ENCODE data around the gene SERPINH1. TPM values are rescaled to one million over a fixed set of nuclear protein-coding genes. Genes with fewer than 3 reads are reported as not detected.

The SERPINH1 gene
- total and polyA plus RNA-seq, 2 of the 13 experiments (the other 11 are each of a cell fraction or from before 2014, with no cell fraction given): 83.6 to 83.8 TPM

GRCh38 chr11:75597636-75598035 is 35.6 kb downstream of the SERPINH1 start (continued):
- TF ChIP-seq, protein P1, sequence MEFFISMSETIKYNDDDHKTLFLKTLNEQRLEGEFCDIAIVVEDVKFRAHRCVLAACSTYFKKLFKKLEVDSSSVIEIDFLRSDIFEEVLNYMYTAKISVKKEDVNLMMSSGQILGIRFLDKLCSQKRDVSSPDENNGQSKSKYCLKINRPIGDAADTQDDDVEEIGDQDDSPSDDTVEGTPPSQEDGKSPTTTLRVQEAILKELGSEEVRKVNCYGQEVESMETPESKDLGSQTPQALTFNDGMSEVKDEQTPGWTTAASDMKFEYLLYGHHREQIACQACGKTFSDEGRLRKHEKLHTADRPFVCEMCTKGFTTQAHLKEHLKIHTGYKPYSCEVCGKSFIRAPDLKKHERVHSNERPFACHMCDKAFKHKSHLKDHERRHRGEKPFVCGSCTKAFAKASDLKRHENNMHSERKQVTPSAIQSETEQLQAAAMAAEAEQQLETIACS (CRISPR knock-in tag; IDR thresholded peaks at IDR 0.05): no peak
- TF ChIP-seq ZNF572 (CRISPR knock-in tag; IDR thresholded peaks at IDR 0.05) (no peak), PATZ1 (CRISPR knock-in tag; IDR thresholded peaks at IDR 0.05) (peak; percentile 23; the same call in 1 of the 2 replicates), ZGPAT (CRISPR knock-in tag; IDR thresholded peaks at IDR 0.05) (no peak), ZNF441 (CRISPR knock-in tag; IDR thresholded peaks at IDR 0.05; ENCODE audit: borderline replicate concordance) (no peak), MIXL1 (CRISPR knock-in tag; IDR thresholded peaks at IDR 0.05) (0 out of 2 replicates have a peak, but pooled peaks have one; percentile 22), STAG1 (CRISPR knock-in tag; IDR thresholded peaks at IDR 0.05) (peak; percentile 71), ZKSCAN5 (CRISPR knock-in tag; IDR thresholded peaks at IDR 0.05) (no peak), PAF1 (CRISPR knock-in tag; IDR thresholded peaks at IDR 0.05) (no peak)
- TF ChIP-seq, protein P2, sequence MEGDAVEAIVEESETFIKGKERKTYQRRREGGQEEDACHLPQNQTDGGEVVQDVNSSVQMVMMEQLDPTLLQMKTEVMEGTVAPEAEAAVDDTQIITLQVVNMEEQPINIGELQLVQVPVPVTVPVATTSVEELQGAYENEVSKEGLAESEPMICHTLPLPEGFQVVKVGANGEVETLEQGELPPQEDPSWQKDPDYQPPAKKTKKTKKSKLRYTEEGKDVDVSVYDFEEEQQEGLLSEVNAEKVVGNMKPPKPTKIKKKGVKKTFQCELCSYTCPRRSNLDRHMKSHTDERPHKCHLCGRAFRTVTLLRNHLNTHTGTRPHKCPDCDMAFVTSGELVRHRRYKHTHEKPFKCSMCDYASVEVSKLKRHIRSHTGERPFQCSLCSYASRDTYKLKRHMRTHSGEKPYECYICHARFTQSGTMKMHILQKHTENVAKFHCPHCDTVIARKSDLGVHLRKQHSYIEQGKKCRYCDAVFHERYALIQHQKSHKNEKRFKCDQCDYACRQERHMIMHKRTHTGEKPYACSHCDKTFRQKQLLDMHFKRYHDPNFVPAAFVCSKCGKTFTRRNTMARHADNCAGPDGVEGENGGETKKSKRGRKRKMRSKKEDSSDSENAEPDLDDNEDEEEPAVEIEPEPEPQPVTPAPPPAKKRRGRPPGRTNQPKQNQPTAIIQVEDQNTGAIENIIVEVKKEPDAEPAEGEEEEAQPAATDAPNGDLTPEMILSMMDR (CRISPR knock-in tag; IDR thresholded peaks at IDR 0.05): peak; percentile 78

All from HepG2 (cell line).